Kidney epithelial cell (primary cell): ENCODE data around the gene UBTF. TPM values are rescaled to one million over a fixed set of nuclear protein-coding genes. Genes with fewer than 3 reads are reported as not detected.

ENCODE experiments used
- DNase-seq: peaks from one replicate; pipeline ENCODE4 v3.0.0-alpha.2; 2010; ENCODE audit warnings: low read depth
- H3K27me3 ChIP-seq: 2 replicates; pipeline ENCODE4 v1.6.0; 2011; ENCODE audit warnings: low read length; ENCODE audit not compliant: control insufficient read depth, insufficient read depth
- H3K36me3 ChIP-seq: 2 replicates; pipeline ENCODE4 v1.5.1; 2011; ENCODE audit warnings: low read length; ENCODE audit not compliant: control insufficient read depth, insufficient read depth
- H3K4me3 ChIP-seq: 2 replicates; pipeline ENCODE4 v1.5.1; 2011; ENCODE audit warnings: low read depth, mild to moderate bottlenecking, control low read depth, low read length
- CTCF ChIP-seq: IDR thresholded peaks from 2 replicates; pipeline ENCODE4 v1.5.1; 2011; ENCODE audit warnings: mild to moderate bottlenecking, moderate library complexity, low read length, control low read depth, inconsistent platforms; ENCODE audit not compliant: insufficient read depth, poor library complexity, severe bottlenecking
- total RNA-seq: library from RNA; depleted of rRNA; stranded (reverse); fragments of >200 nt; gene quantifications from 2 replicates; pipeline ENCODE4 v1.2.3, GENCODE V29; 2015

UBTF gene
- total RNA-seq = 35.7 and 41.7 TPM in 2 replicates

- no peaks in the 10 kb centered on the region for H3K27me3 ChIP-seq
- no peak for DNase-seq
- peaks cover 5% of the 10 kb centered on the region for H3K36me3 ChIP-seq
- peak within 1 kb of the TSS; percentile 94 for H3K4me3 ChIP-seq
- no peak for TF ChIP-seq CTCF
Measured at GRCh38 chr17:44219616-44220212, at the start of gene UBTF. Gene UBTF (minus strand): TSS chr17:44219675. CDS start chr17:44218229, 1,446 bp downstream.

GRCh38 chr17:44268709-44269534 is 49.4 kb upstream of the UBTF start:
- DNase-seq = no peak
- no peak for TF ChIP-seq CTCF
- no peaks in the 10 kb centered on the region for H3K36me3 ChIP-seq

GRCh38 chr17:44267818-44268490 is 48.5 kb upstream of the UBTF start, which contains the start of gene SLC4A1:
Gene SLC4A1 (minus strand): TSS chr17:44268135. CDS start chr17:44262866, 5,269 bp downstream.
- no peak for TF ChIP-seq CTCF

More at GRCh38 chr17:44268709-44269534, 49.4 kb upstream of the UBTF start:
- Histone ChIP-seq H3K4me3 (no peak overlapping the region), H3K27me3 (peaks cover 4% of the 10 kb centered on the region)

GRCh38 chr17:44267165-44267455 is 47.6 kb upstream of the UBTF start:
- no peak for DNase-seq
- no peak for TF ChIP-seq CTCF
- peaks cover 12% of the 10 kb centered on the region for H3K27me3 ChIP-seq
- no peak overlapping the region for H3K4me3 ChIP-seq
- no peaks in the 10 kb centered on the region for H3K36me3 ChIP-seq

More at GRCh38 chr17:44267818-44268490, 48.5 kb upstream of the UBTF start, which contains the start of gene SLC4A1:
- no peaks in the 10 kb centered on the region for H3K36me3 ChIP-seq
- DNase-seq = no peak
- peaks cover 10% of the 10 kb centered on the region for H3K27me3 ChIP-seq
- no peak within 1 kb of the TSS for H3K4me3 ChIP-seq

- Histone ChIP-seq H3K4me3 (no peak overlapping the region), H3K27me3 (peaks cover 12% of the 10 kb centered on the region), H3K36me3 (no peaks in the 10 kb centered on the region)
- TF ChIP-seq CTCF = no peak
- DNase-seq = no peak
Measured at GRCh38 chr17:44266402-44267164, 47.1 kb upstream of the UBTF start.
